Amniotic stem cell (primary cell): ENCODE measurements around the gene TAAR8.
"Not testable (repeated sequence)": the region's sequence is repeated elsewhere in the genome, so short reads cannot be mapped to it uniquely, and the experiment has no call there.

ENCODE experiments used
- DNase-seq: peaks from one replicate; lab custom pipeline; 2025; lab: John Stamatoyannopoulos, UW

Gene TAAR8

DNA sequence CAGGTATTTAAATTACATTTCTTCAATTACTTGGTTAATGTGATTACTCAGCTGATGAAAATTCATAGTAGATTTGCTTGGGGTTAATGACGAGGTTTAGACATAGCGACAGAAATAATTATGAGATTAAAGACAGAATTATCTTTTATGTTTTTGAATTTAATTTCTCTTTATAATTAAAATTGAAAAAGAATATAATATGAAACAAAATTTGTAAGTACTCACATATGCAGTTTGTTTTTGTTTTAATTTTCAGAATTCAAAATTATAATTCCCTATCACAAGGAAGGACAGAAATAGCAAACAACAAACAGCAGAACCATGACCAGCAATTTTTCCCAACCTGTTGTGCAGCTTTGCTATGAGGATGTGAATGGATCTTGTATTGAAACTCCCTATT is at the start of gene TAAR8:
Gene TAAR8 (plus strand): TSS at position 301 of the 400 bp plus-strand sequence. CDS start 21 bp downstream, at position 322.
- DNase-seq = no peak

DNA sequence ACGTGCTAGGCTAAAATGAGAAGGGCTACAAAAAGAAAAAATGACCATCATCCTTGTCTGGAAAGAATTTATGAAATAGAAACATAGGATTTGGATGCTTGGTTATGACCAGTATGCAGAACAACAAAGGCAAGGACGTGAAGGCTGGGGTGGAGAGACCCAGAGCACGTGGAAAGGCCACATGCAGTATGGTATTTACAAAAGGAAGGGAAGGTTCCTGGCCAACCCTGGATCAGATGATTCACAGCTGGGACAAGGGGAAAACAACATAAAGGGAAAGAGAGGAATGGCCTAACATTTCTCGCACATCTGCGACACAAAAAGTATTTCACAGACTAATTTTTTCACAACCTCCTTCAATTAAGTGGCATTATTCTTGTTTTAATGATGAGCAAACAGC is 47.7 kb upstream of the TAAR8 start:
- no peak for DNase-seq

GRCh38 chr6:132505158-132505557 is 47.3 kb upstream of the TAAR8 start:
- DNase-seq = no peak

DNA sequence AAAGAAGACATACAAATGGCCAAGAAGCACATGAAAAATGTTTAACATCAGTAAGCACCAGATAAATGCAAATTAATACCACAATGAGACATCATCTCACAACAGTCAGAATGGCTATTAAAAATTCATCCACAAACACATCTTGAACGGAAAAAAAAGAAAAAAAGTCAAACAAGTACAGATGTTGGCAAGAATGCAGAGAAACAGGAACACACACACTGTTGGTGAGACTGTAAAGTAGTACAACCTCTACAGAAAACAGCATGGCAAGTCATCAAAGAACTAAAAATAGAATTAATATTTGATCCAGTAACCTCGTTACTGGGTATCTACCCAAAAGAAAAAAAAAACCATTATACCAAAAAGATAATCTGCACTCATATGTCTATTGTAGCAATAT is 46.0 kb upstream of the TAAR8 start:
- no peak for DNase-seq

DNA sequence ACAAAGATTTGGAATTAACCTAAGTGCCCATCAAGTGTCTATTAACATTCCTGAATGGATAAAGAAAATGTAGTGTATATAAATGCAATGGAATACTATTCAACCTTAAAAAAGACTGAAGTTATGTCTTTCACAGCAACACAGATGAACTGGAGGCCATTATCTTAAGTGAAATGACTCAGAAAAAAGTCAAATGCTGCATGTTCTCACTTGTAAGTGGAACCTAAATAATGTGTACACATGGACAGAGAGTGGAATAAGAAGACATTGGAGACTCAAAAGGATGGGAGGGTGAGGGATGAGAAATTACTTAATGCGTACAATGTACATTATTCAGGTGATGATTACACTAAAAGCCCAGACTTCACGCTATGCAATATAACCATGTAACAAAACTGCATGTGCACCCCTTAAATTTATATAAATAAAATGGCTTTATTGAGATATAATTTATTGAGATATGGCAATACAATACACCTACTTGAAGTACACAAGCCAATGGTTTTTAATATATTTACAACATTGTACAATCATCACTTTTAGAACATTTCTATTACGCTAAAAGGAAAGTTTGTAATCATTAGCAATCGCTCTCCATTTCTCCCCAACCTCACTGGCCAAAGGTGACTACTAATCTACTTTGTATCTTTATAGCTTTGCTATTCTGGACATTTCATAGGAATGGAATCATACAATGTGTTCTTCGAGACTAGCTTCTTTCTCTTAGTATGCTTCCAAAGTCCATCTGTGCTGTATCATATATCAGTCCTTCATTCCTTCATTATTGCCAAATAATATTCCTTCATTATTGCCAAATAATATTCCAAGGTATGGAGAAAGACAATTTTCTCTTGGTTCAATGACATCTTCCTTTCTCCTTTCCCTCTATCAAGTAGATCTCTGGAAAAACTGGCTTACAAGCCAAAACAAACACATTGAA is 45.3 kb upstream of the TAAR8 start:
- no peak for DNase-seq

- DNase-seq = no peak
These were observed 41.2 kb upstream of the TAAR8 start for GRCh38 chr6:132511210-132511830.

- DNase-seq = no peak
These were observed 40.6 kb upstream of the TAAR8 start for GRCh38 chr6:132511831-132512220.

DNA sequence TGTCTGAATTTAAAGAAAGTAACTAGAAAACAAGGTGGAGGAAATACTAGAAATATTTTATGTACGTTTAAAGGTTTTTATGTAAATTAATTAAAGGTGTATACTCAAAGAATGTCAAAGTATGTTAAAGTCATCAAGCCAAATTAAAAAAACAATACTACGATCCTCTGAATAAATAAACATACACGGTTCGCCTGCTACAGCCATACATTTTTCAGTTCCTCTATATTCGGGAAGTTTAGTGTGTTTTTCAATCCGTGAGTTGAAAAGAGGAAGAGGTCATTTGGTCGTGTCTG is 40.2 kb upstream of the TAAR8 start:
- DNase-seq = no peak

GRCh38 chr6:132512638-132513632 is 39.5 kb upstream of the TAAR8 start, which contains the start of gene STX7:
Gene STX7, minus strand, starts transcription at chr6:132513116. Its CDS starts 9,586 bp downstream, at chr6:132503530.
- DNase-seq = peak; percentile 72

GRCh38 chr6:132513831-132514545 is 38.5 kb upstream of the TAAR8 start:
- DNase-seq = no peak

GRCh38 chr6:132515386-132515785 is 37.1 kb upstream of the TAAR8 start:
- DNase-seq = no peak

DNA sequence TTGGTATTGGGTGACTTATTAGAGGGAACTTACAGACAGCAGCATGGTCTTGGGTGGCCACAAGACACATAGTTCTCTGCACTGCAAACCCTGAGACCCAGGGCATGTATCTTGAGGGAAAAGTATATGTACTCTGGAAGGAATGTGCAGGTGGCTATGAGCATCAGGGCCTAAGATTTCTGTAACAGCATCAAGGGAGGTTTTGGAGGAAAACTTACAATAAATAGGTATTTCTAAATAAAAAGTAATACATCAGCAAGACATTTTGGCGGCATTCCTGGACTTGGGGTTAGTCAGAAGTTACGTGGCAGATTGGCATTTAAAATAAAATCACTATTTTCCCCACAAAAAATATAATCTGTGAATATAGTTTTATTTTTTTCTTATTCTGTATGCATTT is 31.5 kb upstream of the TAAR8 start:
- no peak for DNase-seq

DNA sequence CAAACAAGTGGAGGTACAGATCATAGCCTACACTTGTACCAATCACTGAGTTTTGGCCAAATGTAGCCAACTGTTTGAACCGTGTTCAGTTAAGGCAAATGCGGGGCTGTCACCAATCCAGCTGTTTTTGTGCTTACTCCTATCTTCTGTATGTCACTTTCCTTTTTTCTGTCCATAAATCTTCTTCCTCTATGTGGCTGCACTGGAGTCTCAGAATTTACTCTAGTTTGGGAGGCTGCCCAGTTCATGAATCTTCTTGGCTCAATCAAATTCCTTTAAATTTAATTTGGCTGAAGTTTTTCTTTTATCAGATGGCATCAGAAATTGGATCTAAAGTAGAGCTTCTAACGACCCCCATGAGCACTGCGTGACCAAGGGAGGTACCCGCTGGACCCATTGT is 27.8 kb upstream of the TAAR8 start:
- no peak for DNase-seq

DNA sequence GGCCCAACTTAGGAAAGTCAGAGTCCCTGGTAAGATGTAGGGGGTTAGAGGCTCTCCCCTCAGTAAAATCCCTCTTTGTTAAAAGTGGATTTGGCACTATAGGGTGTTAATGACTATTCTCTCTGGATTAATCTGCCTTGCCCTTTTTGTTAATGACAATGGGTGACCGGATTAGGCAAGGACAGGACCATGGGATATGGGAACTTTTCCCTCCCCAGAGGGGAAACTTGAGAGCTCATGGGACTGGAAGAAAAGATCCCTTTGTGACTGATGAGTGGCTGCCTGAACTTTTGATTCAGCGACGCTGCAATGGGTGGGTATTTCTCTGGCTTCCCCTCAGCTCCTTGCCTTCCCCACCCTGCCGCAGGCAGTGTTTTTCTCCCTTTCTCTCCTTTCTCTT is 26.6 kb upstream of the TAAR8 start:
- no peak for DNase-seq

DNA sequence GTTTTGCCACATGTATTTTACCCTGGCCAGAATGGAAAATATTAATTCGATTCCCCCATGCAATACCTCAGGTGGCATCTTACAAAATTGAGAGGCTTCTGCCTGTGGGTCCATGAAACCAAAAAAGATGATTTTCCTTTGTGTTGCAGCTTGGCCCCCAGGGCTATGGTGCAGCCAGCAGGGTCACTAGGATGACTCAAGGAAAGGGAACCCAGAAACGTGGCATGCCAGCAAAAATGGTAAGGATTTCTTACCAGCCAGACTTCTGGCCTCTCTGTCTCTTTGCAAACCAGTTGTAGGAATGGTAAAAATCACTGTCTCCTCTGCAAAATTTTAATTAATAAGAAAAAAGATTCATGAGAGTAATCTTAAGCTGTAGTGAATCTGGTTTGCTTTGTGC is 26.0 kb upstream of the TAAR8 start:
- DNase-seq = no peak

GRCh38 chr6:132527791-132528190 is 24.7 kb upstream of the TAAR8 start:
- no peak for DNase-seq

GRCh38 chr6:132530293-132530974 is 22.0 kb upstream of the TAAR8 start:
- peak; percentile 31 for DNase-seq

- not testable (repeated sequence) for DNase-seq
These were observed 17.9 kb upstream of the TAAR8 start for GRCh38 chr6:132534546-132534945.

DNA sequence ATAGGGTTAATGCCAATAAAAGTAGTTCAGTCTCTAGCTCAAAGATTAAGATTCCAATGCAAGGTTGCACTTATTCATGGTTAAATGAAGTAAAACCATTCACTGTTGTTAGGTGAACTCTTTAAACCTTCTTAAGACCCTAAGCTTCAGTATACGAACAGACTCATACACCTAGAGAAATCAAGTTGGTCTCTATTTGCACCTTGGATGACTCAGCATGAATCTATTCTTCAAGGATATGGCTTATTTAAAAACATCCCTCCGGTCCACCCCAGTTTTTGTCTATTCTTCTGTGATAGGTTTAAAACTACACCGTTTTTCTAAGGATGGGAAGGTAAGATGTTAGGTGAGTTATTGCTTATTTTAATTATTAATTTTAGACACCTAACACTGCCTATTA is 15.3 kb upstream of the TAAR8 start:
- no peak for DNase-seq

- no peak for DNase-seq
These were observed 14.5 kb upstream of the TAAR8 start, which contains the start of gene TAAR9 for GRCh38 chr6:132537977-132538376. Gene TAAR9, plus strand, starts transcription at chr6:132538277. Its CDS starts 13 bp downstream, at chr6:132538290.

GRCh38 chr6:132544826-132545225 is 7.6 kb upstream of the TAAR8 start:
- no peak for DNase-seq
